NCI-H345 treated with DMSO at 0.1 percent for 48 hours (cell line): Measurements from ENCODE around the gene ARHGEF2.
"Not testable (repeated sequence)": the region's sequence is repeated elsewhere in the genome, so short reads cannot be mapped to it uniquely, and the experiment has no call there.

Experiments
- DNase-seq: peaks from one replicate; lab custom pipeline; 2025; ENCODE audit not compliant: unreplicated experiment; lab: John Stamatoyannopoulos, UW

The ARHGEF2 gene

DNA sequence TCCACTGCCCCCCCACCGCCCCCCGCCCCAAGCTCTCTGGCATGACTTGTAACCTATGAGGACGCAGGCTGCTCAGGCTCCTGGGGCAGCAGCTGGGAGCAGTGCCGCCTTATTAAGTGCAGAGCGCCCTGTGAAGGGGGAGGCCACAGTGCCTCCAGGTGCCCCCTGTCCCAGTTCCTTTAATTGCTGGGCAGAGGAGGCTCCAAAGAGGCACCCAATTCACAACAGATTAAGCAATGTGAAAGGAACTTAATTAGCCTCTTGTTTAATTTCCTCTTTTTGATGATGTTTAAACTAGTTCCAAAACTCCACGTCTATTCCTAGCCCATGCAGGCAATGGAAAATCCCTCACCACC, 33.9 kb downstream of the ARHGEF2 start:
- DNase-seq, result no peak

DNA sequence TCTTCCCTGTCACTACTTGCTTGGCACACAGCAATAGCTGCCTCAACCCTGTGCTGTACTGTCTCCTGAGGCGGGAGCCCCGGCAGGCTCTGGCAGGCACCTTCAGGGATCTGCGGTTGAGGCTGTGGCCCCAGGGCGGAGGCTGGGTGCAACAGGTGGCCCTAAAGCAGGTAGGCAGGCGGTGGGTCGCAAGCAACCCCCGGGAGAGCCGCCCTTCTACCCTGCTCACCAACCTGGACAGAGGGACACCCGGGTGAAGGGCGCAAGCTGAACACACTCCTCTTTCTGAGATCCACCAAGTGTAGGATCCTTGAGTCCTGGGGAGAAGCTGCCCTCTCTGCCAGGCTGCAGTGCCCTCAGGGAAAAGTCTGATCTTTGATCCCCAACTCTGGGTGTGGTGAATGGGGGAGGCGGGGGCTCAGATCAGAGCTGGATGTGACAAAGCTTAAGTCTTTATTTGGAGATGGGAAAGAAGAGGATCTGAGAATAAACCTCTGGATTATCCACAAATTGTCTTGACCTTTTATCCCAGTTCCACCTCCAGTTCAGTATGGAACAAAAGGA, 35.7 kb downstream of the ARHGEF2 start:
- DNase-seq, result no peak

DNA sequence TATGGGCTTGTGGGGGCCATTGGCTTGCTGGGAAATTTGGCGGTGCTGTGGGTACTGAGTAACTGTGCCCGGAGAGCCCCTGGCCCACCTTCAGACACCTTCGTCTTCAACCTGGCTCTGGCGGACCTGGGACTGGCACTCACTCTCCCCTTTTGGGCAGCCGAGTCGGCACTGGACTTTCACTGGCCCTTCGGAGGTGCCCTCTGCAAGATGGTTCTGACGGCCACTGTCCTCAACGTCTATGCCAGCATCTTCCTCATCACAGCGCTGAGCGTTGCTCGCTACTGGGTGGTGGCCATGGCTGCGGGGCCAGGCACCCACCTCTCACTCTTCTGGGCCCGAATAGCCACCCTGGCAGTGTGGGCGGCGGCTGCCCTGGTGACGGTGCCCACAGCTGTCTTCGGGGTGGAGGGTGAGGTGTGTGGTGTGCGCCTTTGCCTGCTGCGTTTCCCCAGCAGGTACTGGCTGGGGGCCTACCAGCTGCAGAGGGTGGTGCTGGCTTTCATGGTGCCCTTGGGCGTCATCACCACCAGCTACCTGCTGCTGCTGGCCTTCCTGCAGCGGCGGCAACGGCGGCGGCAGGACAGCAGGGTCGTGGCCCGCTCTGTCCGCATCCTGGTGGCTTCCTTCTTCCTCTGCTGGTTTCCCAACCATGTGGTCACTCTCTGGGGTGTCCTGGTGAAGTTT, 36.4 kb downstream of the ARHGEF2 start:
- no peak for DNase-seq

DNA sequence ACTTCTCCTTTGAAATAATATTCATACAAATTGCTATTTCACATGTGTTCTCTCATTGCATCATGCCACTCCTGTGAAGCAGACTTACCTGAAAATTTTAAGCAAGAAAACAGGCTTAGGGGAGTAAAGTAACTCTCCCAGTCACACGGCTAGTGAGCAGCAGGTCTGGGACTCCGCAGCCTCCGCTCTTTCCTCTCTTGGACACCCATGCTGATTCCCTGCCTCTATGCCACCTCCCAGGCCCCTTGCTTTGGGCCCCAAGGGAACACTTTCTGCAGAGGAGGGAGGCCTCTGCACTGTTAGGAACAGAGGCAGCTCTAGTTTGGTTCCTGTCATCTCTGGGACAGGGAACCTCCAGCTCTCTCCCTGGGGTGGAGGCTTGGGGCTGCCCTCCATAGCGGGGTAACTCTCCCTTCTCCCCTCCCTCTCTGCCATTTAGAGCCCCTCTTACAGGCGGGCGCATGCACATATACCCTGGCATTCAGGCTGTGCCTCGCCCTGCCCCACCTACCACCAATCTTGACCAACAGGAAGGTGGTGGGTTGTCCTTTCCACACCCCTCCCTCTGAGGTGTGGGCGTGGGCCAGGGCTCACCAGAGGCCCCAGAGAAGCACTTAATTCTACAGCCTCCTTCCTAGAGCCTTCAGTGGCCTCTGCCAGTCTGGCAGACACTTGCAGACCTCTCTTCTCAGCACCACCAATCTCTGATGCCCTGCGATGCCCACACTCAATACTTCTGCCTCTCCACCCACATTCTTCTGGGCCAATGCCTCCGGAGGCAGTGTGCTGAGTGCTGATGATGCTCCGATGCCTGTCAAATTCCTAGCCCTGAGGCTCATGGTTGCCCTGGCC, 37.1 kb downstream of the ARHGEF2 start, which contains the start of gene RXFP4:
Gene RXFP4 (plus strand): TSS at position 646 of the 852 bp plus-strand sequence. CDS start 72 bp downstream, at position 718.
- DNase-seq, result no peak

DNA sequence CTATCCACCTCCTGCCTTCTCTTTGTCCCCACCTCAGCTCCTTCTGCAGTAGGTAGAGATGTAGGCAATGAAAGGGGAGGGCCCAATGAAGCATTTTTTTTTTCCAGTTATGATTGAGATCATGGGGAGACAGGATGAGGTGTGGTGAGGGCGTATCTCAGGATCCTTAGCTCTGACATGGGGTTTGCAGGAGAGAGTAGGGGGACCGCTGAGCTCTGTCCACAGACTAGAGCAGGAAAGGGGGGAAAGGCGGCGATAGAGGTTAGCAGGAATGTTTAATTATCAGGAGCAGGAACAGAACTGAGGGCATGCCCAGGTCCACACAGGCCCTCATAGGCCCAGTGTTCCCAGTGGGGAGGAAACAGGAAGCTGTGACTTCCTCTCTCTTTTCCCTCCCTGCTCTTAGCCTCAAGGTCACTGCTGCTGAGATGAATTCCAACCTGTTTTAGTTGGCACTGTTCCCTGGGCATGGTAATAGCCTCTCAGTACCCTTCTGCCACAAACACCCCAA, 37.8 kb downstream of the ARHGEF2 start:
- no peak for DNase-seq

DNA sequence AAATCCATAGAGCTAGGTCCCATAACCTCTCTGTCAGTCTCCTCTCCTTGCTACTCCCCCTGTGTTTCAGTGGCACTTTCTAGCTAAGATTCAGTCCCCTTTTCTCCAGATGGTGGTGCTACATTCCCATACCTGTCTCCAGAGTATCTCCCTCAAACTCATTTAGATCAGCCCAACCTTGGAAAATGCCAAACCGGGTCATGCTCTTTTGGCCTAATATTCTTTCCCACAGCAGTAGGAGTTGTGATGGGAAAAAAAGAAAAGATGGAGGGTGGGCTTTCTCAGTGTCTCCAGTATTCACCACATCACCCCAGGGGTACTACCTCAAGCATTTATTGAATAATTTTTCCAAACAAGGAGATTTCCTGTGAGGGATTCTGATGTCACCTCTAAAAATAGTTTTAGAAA, 40.1 kb downstream of the ARHGEF2 start:
- peak; percentile 90 for DNase-seq

DNA sequence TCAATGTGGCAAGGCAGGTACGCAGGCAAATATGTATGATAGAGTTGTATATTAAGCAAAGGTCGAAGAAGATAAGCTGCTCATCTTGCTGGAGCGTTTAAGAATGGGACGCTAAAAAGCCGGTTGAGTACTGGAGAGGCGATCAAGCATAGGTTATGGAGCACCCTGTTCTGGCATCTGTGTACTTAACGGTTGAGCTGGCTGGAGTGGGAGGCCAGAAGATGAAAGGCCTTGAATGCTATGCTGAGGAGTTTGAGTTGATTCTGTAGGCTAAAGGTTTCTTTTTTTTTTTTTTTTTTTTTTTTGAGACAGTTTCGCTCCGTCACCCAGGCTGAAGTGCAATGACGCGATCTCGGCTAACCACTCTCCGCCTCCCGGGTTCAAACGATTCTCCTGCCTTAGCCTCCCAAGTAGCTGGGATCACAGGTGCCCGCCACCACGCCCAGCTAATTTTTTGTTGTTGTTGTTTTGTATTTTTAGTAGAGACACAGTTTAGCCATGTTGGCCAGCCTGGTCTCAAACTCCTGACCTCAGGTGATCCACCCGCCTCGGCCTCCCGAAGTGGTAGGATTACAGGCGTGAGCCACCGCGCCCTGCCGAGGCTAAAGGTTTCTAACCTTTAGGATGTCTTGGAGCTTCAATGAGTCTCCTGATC, 43.3 kb downstream of the ARHGEF2 start:
- peak; percentile 92 for DNase-seq

DNA sequence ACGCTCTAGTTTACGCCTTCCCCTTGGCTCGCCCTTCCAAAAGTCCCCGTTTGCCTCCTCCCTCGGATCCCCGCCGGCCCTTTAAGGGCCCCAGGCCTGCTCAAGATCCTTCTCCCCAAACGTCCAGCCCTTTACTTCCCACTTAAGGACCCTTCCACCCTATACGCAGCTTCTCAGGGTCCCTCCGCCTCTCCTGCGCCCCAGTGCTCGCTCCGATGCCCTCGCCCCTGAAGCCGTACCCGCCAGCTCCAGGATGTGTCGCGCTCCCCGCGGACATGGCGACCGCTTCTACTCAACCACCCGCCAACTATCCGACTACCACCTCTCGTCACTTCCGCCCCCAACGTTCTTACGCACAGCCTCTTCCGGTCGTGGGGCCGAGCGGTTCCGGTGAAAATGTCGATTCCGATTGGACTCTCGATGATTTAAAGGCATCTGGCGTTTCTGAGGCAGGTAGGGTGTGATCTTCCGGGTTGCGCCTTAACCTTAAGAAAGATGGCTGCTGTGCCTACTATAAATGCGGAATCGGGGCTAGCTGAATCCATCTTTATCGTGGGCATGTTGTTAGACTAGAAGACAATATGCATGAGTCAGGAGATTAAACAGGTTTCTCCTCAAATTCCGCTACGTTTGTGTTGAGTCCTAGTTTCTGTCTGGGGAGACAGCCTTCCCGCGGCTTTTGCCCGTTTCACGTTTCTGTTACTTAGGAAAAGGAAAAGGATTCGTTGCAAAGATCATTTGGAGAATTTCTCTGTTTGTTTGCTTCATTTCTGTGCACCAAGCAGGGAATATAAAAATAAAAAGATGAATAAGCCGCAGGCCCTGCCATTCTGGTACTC, 44.0 kb downstream of the ARHGEF2 start, which contains the start of gene KHDC4:
Gene KHDC4 (minus strand): TSS at position 317 of the 839 bp plus-strand sequence. CDS start 40 bp downstream, at position 277.
- peak; percentile 100 for DNase-seq

DNA sequence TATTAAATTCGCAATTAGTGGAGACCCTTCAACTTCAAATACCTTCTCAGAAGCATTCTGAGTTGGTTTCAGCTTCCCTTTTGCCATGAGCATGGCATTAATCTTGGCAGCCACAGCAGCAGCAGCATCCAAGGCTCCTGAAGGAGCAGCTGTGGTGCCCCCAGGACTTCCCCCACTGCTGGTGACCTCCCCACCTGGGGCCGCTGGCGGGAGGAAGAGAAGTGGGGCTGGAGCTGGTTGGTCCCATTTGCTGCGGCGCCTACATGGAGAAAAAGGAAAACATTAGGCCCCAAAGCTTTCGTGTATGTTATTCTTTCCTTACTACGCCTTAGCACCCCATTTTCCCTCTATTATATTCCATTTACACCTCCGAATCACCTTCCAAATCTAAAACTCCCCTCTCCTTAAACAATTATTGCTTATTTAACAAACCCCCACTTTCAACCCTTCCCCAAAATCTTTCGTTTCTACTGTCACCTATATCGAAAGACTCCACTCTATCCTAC, 44.7 kb downstream of the ARHGEF2 start:
- DNase-seq, result no peak

DNA sequence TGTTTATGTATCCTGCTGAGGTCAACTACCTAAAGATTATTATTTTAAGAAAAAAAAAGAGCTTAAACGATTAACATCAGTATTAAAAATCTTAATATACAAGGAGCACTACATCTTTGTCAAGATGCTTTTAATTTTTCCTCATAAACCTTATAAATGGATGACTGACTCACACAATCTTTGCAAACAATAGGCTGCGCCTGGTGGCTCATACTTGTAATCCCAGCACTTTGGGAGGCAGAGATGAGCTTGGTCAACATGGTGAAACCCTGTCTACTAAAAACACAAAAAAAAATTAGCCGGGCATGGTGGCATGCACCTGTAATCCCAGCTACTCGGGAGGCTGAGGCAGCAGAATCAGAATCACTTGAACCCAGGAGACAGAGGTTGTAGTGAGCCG, 45.9 kb downstream of the ARHGEF2 start:
- no peak for DNase-seq

DNA sequence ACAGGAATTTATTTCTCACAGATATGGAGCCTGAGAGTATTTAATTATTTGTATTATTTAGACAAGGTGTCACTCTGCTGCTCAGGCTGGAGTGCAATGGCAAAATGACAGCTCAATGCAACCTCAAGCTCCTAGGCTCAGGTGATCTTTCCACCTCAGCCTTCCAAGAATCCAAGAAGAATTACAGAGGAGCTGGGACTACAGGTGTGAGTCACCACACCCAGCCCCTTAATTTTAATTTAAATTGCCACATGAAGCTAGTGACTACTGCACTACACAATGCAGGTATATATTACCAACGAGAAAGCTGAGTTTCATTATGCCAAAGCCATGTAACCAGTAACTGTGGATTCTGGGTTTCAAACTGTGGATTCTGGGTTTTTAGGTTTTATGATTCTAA, 46.3 kb downstream of the ARHGEF2 start:
- no peak for DNase-seq

DNA sequence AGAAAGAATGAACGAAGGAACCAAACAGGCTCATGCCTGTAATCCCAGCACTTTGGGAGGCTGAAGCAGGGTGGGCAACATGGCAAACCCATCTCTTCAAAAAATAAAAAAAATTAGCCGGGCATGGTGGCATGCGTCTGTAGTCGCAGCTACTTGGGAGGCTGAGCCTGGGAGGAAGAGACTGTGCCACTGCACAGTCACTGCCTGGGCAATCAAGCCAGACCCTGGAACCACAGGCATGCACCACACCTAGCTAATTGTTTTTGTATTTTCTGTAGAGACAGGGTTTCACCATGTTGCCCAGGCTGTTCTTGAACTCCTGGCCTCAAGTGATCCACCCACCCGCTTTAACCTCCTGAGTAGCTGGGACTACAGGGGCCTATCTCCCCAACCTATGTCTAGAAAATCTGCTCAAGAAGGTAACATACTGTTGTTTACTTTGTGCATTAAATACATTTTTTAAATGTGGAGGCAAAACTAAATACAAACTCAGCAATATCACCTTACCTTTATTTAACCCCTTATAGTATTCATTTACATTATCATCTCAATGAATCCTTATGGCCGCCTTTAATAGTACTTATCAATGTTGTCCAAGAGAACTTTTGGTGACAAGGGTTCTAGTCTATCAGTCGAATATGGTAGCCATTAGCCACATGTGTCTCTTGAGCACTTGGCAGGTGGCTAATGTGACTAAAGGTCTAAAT, 46.9 kb downstream of the ARHGEF2 start:
- DNase-seq, result no peak

DNA sequence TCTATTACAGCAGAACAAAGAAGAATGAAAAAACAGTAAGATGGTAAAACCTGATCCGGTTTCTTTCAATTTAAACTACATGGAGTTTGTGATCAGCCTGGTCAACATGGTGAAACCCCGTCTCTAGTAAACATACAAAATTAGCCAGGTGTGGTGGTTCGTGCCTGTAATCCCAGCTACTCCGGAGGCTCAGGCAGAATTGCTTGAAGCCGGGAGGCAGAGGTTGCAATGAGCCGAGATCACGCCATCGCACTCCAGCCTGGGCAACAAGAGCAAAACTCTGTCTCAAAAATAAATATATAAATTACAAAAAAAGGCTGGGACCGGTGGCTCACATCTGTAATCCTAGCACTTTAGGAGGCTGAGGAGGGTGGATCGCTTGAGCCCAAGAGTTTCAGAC, 47.6 kb downstream of the ARHGEF2 start:
- DNase-seq, result not testable (repeated sequence)

DNA sequence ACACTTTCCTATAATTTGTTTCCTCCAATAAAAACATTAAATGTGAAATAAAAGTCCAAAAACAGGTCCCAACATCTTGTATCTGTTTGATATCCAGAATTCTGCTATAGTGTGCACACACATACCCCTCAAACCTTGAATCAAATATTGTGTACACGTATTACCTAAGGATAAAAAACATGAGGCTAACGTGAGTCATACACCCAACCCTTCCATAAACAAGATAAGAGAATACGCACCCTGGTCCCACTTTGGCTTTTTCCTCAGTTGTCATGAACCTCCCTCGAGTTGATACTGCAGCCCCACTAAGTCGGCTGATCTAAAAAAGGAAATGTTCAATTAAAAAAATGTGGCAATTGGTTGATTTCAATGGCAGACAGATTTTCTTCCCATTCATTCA, 49.3 kb downstream of the ARHGEF2 start:
- no peak for DNase-seq

DNA sequence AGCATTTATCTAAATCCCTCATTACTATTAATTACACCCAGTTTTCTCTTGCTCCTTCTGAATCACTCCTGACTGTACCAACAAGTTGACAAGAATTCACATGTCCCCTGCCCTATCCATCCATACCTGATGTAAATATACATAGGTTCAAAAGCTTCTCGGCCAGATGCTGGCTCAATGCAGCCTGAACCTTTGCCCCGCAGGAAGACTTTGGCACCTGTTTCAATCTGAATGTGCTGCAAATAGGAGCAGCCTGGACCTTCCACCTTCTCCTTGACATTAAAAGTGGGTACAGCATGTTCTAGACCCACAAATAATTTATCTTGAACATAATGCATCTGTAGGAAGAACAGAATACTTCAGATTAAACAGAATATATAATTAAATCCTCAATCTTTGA, 52.8 kb downstream of the ARHGEF2 start:
- no peak for DNase-seq

DNA sequence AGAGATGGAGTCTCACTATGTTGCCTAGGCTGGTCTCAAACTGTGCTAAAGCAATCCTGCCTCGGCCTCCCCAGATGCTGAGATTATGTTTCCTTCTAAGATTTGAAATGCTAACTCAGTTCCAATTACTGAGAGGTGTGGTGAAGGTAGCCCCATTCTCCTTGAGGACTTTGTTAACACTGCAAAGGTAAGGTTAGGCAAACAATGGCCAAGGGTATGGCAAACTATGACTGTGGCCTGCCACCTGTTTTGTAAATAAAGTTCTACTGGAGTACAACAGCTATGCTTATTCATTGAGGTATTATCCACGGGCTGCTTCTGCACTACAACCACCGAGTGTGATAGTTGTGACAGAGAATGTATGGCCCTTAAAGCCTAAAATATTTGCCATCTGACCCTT, 57.6 kb downstream of the ARHGEF2 start:
- DNase-seq, result no peak

DNA sequence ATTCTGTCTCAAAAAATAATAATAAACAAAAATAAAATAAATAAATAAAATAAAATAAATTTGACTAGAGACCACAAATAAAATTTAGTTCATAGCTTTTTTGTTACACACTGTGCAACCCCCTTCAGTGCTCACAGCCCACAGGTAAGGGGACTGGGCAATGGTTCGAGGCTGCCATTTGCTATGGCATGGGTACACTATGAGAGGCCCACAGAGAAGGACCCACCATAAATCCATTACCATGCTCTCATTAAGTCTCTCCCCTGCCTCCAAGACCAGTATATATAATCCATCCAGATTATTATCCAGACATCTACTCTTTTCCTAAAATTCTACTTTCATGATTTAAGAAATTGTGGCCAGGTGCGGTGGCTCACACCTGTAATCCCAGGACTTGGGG, 58.5 kb downstream of the ARHGEF2 start:
- no peak for DNase-seq

DNA sequence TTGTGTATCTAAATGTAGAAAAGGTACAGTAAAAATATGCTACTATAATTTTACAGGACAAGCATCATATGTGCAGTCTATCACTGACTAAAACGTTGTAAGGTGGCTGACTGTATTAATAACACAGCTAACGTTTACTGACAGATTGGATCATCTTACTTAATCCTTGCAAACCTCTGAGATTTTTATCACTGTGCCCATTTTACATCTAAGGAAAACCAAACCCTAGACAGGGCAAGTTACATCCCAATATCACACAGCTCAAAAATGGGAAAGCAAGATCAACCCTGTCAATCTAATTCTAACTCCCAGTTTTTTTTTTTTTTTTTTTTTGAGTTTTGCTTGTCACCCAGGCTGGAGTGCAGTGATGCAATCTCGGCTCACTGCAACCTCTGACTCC, 59.7 kb downstream of the ARHGEF2 start:
- DNase-seq, result no peak

DNA sequence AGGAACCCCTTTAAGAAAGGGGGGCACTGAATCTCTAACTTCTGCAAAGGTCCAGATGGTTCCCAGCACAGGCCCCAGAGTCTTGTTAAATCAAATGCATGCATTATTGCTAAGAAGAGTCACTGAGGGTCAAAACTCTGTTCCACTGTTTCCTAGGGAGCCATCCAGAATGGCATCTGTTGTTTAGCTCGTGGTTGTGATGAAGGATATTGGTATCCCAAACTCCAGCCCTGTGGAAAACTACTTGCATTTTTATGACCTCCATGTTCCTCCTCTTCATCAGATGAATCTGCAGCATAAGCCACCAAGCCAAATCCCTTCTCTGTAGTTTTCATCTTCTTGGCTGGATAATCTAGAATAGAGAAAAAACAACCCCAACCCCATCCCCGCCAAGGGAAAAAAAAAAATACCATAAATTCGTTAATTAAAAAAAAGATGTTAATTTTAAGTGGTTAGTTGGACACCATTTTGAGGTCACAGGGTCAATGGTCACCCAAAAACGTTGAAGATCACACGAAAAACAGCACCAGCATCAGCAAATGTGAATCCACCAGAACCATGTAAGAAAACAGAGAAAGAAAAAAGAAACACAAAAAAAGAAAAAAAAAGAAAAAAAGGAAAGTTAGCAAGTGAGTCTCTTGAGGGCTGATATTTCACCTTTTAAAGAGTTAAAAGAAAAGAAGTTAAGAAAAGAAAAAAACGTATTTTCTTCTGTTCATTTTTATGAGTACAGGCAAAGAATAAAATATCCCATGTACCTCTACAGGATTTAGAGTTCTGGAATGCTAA, 64.2 kb downstream of the ARHGEF2 start:
- no peak for DNase-seq
